Measurements from ENCODE around the gene ETF1. TPM values are rescaled to one million over a fixed set of nuclear protein-coding genes. Genes with fewer than 3 reads are reported as not detected.

The ETF1 gene
- total and polyA plus RNA-seq, 9 of the 15 experiments (the other 6 are each of a cell fraction or from before 2014, with no cell fraction given): 53.7 to 209 (median 164) TPM

DNA sequence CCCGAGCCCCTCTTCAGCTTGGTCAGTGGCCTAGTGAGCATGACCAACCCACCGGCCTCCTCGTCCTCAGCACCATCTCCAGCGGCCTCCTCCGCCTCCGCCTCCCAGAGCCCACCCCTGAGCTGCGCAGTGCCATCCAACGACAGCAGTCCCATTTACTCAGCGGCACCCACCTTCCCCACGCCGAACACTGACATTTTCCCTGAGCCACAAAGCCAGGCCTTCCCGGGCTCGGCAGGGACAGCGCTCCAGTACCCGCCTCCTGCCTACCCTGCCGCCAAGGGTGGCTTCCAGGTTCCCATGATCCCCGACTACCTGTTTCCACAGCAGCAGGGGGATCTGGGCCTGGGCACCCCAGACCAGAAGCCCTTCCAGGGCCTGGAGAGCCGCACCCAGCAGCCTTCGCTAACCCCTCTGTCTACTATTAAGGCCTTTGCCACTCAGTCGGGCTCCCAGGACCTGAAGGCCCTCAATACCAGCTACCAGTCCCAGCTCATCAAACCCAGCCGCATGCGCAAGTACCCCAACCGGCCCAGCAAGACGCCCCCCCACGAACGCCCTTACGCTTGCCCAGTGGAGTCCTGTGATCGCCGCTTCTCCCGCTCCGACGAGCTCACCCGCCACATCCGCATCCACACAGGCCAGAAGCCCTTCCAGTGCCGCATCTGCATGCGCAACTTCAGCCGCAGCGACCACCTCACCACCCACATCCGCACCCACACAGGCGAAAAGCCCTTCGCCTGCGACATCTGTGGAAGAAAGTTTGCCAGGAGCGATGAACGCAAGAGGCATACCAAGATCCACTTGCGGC is 75.9 kb downstream of the ETF1 start (continued):
- TF ChIP-seq, protein P1, sequence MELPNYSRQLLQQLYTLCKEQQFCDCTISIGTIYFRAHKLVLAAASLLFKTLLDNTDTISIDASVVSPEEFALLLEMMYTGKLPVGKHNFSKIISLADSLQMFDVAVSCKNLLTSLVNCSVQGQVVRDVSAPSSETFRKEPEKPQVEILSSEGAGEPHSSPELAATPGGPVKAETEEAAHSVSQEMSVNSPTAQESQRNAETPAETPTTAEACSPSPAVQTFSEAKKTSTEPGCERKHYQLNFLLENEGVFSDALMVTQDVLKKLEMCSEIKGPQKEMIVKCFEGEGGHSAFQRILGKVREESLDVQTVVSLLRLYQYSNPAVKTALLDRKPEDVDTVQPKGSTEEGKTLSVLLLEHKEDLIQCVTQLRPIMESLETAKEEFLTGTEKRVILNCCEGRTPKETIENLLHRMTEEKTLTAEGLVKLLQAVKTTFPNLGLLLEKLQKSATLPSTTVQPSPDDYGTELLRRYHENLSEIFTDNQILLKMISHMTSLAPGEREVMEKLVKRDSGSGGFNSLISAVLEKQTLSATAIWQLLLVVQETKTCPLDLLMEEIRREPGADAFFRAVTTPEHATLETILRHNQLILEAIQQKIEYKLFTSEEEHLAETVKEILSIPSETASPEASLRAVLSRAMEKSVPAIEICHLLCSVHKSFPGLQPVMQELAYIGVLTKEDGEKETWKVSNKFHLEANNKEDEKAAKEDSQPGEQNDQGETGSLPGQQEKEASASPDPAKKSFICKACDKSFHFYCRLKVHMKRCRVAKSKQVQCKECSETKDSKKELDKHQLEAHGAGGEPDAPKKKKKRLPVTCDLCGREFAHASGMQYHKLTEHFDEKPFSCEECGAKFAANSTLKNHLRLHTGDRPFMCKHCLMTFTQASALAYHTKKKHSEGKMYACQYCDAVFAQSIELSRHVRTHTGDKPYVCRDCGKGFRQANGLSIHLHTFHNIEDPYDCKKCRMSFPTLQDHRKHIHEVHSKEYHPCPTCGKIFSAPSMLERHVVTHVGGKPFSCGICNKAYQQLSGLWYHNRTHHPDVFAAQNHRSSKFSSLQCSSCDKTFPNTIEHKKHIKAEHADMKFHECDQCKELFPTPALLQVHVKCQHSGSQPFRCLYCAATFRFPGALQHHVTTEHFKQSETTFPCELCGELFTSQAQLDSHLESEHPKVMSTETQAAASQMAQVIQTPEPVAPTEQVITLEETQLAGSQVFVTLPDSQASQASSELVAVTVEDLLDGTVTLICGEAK (IDR thresholded peaks at IDR 0.05): no peak
- TF ChIP-seq, protein P1 (CRISPR knock-in tag; IDR thresholded peaks at IDR 0.05): no peak
- no peak for TF ChIP-seq NR2F6 (CRISPR knock-in tag; IDR thresholded peaks at IDR 0.05)
- TF ChIP-seq NFE2 (IDR thresholded peaks at IDR 0.05; ENCODE audit: low read depth): no peak
- TF ChIP-seq, protein P2, sequence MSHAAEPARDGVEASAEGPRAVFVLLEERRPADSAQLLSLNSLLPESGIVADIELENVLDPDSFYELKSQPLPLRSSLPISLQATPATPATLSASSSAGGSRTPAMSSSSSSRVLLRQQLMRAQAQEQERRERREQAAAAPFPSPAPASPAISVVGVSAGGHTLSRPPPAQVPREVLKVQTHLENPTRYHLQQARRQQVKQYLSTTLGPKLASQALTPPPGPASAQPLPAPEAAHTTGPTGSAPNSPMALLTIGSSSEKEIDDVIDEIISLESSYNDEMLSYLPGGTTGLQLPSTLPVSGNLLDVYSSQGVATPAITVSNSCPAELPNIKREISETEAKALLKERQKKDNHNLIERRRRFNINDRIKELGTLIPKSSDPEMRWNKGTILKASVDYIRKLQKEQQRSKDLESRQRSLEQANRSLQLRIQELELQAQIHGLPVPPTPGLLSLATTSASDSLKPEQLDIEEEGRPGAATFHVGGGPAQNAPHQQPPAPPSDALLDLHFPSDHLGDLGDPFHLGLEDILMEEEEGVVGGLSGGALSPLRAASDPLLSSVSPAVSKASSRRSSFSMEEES (CRISPR knock-in tag; IDR thresholded peaks at IDR 0.05): no peak
- no peak for TF ChIP-seq BMI1 (IDR thresholded peaks at IDR 0.05; ENCODE audit: low read length)
- no peak for TF ChIP-seq ZKSCAN8 (CRISPR knock-in tag; IDR thresholded peaks at IDR 0.05)
- TF ChIP-seq ZFPM2 (CRISPR knock-in tag; IDR thresholded peaks at IDR 0.05): no peak
- no peak for TF ChIP-seq TSC22D4 (tag; IDR thresholded peaks at IDR 0.05)
- TF ChIP-seq, protein P3, sequence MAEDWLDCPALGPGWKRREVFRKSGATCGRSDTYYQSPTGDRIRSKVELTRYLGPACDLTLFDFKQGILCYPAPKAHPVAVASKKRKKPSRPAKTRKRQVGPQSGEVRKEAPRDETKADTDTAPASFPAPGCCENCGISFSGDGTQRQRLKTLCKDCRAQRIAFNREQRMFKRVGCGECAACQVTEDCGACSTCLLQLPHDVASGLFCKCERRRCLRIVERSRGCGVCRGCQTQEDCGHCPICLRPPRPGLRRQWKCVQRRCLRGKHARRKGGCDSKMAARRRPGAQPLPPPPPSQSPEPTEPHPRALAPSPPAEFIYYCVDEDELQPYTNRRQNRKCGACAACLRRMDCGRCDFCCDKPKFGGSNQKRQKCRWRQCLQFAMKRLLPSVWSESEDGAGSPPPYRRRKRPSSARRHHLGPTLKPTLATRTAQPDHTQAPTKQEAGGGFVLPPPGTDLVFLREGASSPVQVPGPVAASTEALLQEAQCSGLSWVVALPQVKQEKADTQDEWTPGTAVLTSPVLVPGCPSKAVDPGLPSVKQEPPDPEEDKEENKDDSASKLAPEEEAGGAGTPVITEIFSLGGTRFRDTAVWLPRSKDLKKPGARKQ (CRISPR knock-in tag; IDR thresholded peaks at IDR 0.05): no peak
- TF ChIP-seq, protein P4, sequence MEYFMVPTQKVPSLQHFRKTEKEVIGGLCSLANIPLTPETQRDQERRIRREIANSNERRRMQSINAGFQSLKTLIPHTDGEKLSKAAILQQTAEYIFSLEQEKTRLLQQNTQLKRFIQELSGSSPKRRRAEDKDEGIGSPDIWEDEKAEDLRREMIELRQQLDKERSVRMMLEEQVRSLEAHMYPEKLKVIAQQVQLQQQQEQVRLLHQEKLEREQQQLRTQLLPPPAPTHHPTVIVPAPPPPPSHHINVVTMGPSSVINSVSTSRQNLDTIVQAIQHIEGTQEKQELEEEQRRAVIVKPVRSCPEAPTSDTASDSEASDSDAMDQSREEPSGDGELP (CRISPR knock-in tag; IDR thresholded peaks at IDR 0.05; ENCODE audit: borderline replicate concordance): peak; percentile 40
- TF ChIP-seq, protein P5, sequence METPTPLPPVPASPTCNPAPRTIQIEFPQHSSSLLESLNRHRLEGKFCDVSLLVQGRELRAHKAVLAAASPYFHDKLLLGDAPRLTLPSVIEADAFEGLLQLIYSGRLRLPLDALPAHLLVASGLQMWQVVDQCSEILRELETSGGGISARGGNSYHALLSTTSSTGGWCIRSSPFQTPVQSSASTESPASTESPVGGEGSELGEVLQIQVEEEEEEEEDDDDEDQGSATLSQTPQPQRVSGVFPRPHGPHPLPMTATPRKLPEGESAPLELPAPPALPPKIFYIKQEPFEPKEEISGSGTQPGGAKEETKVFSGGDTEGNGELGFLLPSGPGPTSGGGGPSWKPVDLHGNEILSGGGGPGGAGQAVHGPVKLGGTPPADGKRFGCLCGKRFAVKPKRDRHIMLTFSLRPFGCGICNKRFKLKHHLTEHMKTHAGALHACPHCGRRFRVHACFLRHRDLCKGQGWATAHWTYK (CRISPR knock-in tag; IDR thresholded peaks at IDR 0.05): no peak
- TF ChIP-seq BRD9 (IDR thresholded peaks at IDR 0.05; ENCODE audit: low read depth, partially characterized antibody): no peak
